GM23338 (cell line): ENCODE data around the gene HMX2. TPM values are rescaled to one million over a fixed set of nuclear protein-coding genes. Genes with fewer than 3 reads are reported as not detected.

Source experiments
- ATAC-seq: fragments of 200-7000 bp; cut with Tn5 transposase; 3 replicates; pipeline ENCODE4 v1.9.1; 2020
- DNase-seq: peaks from one replicate; pipeline ENCODE4 v3.0.0-alpha.2; 2015; ENCODE audit warnings: low spot score
- H2AFZ ChIP-seq: fragments of 200-600 bp; sonication (generic); 2 replicates; pipeline ENCODE4 v1.8.0; 2016; ENCODE audit warnings: antibody characterized with exemption, mild to moderate bottlenecking, moderate library complexity
- H3F3A ChIP-seq: fragments of 200-600 bp; sonication (generic); replicated peaks from 2 replicates; pipeline ENCODE4 v1.8.0; 2017; ENCODE audit warnings: antibody characterized with exemption, mixed run types, low read depth
- H3K27ac ChIP-seq: fragments of 200-600 bp; sonication (generic); 2 replicates; pipeline ENCODE4 v1.6.1; 2016; ENCODE audit warnings: low read depth
- H3K27me3 ChIP-seq: fragments of 200-600 bp; sonication (generic); 2 replicates; pipeline ENCODE4 v1.8.0; 2016; ENCODE audit warnings: mild to moderate bottlenecking, mixed run types, moderate library complexity; ENCODE audit not compliant: insufficient read depth
- H3K36me3 ChIP-seq: fragments of 200-600 bp; sonication (generic); 2 replicates; pipeline ENCODE4 v1.8.0; 2016; ENCODE audit warnings: mild to moderate bottlenecking; ENCODE audit not compliant: insufficient read depth
- H3K4me1 ChIP-seq: fragments of 200-600 bp; sonication (generic); 2 replicates; pipeline ENCODE4 v1.8.0; 2016; ENCODE audit warnings: mild to moderate bottlenecking, moderate library complexity; ENCODE audit not compliant: insufficient read depth
- H3K4me2 ChIP-seq: fragments of 200-600 bp; sonication (generic); 2 replicates; pipeline ENCODE4 v1.7.1; 2017; ENCODE audit warnings: mixed run types
- H3K4me3 ChIP-seq: fragments of 200-600 bp; sonication (generic); 2 replicates; pipeline ENCODE4 v1.6.1; 2016; ENCODE audit warnings: mixed run types
- H3K79me2 ChIP-seq: fragments of 200-600 bp; sonication (generic); replicated peaks from 2 replicates; pipeline ENCODE4 v1.8.0; 2017; ENCODE audit warnings: mild to moderate bottlenecking; ENCODE audit not compliant: insufficient read depth
- H3K9me2 ChIP-seq: fragments of 200-600 bp; sonication (generic); 2 replicates; pipeline ENCODE4 v1.8.0; 2017; ENCODE audit not compliant: insufficient read depth
- H4K20me1 ChIP-seq: fragments of 200-600 bp; sonication (generic); replicated peaks from 2 replicates; pipeline ENCODE4 v1.8.0; 2017; ENCODE audit warnings: mild to moderate bottlenecking; ENCODE audit not compliant: insufficient read depth
- H3K27ac Mint-ChIP-seq: 2 replicates; pipeline ENCODE4 v1.8.0; 2020; ENCODE audit warnings: inconsistent platforms, mild to moderate bottlenecking, moderate library complexity, mixed read lengths
- H3K27me3 Mint-ChIP-seq: 3 replicates; pipeline ENCODE4 v1.8.0; 2022; ENCODE audit warnings: low read depth, mild to moderate bottlenecking, moderate library complexity, mixed read lengths, inconsistent platforms; ENCODE audit not compliant: insufficient read depth, poor library complexity
- H3K36me3 Mint-ChIP-seq: 3 replicates; pipeline ENCODE4 v1.8.0; 2021; ENCODE audit warnings: low read depth, mild to moderate bottlenecking, inconsistent platforms, moderate library complexity, mixed read lengths
- H3K4me1 Mint-ChIP-seq: 3 replicates; pipeline ENCODE4 v1.8.0; 2020; ENCODE audit warnings: mild to moderate bottlenecking, inconsistent platforms, mixed read lengths
- H3K4me3 Mint-ChIP-seq: 3 replicates; pipeline ENCODE4 v1.8.0; 2021; ENCODE audit warnings: moderate library complexity, mild to moderate bottlenecking, inconsistent platforms, mixed read lengths
- H3K9me3 Mint-ChIP-seq: 3 replicates; pipeline ENCODE4 v1.8.0; 2020; ENCODE audit warnings: moderate library complexity, mild to moderate bottlenecking, inconsistent platforms, mixed read lengths
- EZH2 ChIP-seq: fragments of 200-600 bp; sonication (generic); IDR thresholded peaks from one replicate; pipeline ENCODE4 v1.8.0; 2017; ENCODE audit warnings: antibody characterized with exemption, mild to moderate bottlenecking, low read depth; ENCODE audit not compliant: unreplicated experiment
- NANOG ChIP-seq: IDR thresholded peaks from 2 replicates; pipeline ENCODE4 v1.6.1; 2016; ENCODE audit warnings: antibody characterized with exemption, borderline replicate concordance
- POLR2AphosphoS5 ChIP-seq: IDR thresholded peaks from 2 replicates; pipeline ENCODE4 v1.6.1; 2016; ENCODE audit warnings: antibody characterized with exemption, low read depth
- ZNF331 ChIP-seq: fragments of 250-450 bp; sonication (Bioruptor Pico); IDR thresholded peaks from 2 replicates; pipeline ENCODE4 v1.5.0; 2020; ENCODE audit warnings: low read depth, mild to moderate bottlenecking, moderate library complexity
- polyA plus RNA-seq: library from polyadenylated mRNA; unstranded; fragments of >200 nt; fragmentation: Nextera tagmentation; extraction: Ambion mirVana; gene quantifications from 2 replicates; pipeline ENCODE4 v1.2.1, GENCODE V29; 2016
- total RNA-seq: library from RNA; depleted of rRNA; stranded (reverse); fragments of >200 nt; shearing (Covaris generic); gene quantifications from 2 replicates; pipeline ENCODE4 v1.2.3, GENCODE V29; 2014
- TF ChIP-seq, protein P1 (sequence below): IDR thresholded peaks from one replicate; pipeline ENCODE4 v1.6.1; 2018; ENCODE audit warnings: antibody characterized with exemption; ENCODE audit not compliant: unreplicated experiment

HMX2 gene
- total and polyA plus RNA-seq, 2 experiments from 2014 or later: 2.6 to 3.4 TPM

DNA sequence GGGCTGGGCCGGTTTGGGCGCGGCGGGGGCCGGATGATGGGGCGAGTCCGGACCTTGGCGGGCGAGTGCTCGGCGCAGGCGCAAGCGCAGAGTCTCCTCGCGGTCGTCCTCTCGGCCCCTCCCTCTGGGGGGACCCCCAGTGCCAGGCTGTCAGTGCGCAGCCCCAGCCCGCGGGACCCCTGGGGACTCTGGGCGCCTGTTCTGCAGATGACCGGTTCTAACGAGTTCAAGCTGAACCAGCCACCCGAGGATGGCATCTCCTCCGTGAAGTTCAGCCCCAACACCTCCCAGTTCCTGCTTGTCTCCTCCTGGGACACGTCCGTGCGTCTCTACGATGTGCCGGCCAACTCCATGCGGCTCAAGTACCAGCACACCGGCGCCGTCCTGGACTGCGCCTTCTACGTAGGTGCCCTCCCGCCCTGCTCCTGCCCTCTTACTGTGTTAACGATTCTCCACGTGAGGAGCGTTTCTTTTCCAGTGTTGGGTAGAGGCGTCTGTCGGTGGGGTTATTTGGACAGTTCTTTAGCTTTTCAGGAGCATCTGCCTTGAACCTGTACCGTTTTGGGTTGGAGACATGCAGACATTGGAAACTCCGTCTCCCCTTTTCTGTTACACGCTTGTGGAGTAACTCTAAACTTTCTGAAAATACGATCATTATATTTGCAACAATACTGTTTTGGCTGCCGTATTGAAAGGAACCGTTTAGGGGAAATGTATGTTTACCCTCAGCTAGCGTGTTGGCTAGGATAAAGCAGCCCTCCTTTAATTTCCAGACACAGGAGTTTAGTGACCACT is 7.0 kb downstream of the HMX2 start (continued):
- TF ChIP-seq, protein P1, sequence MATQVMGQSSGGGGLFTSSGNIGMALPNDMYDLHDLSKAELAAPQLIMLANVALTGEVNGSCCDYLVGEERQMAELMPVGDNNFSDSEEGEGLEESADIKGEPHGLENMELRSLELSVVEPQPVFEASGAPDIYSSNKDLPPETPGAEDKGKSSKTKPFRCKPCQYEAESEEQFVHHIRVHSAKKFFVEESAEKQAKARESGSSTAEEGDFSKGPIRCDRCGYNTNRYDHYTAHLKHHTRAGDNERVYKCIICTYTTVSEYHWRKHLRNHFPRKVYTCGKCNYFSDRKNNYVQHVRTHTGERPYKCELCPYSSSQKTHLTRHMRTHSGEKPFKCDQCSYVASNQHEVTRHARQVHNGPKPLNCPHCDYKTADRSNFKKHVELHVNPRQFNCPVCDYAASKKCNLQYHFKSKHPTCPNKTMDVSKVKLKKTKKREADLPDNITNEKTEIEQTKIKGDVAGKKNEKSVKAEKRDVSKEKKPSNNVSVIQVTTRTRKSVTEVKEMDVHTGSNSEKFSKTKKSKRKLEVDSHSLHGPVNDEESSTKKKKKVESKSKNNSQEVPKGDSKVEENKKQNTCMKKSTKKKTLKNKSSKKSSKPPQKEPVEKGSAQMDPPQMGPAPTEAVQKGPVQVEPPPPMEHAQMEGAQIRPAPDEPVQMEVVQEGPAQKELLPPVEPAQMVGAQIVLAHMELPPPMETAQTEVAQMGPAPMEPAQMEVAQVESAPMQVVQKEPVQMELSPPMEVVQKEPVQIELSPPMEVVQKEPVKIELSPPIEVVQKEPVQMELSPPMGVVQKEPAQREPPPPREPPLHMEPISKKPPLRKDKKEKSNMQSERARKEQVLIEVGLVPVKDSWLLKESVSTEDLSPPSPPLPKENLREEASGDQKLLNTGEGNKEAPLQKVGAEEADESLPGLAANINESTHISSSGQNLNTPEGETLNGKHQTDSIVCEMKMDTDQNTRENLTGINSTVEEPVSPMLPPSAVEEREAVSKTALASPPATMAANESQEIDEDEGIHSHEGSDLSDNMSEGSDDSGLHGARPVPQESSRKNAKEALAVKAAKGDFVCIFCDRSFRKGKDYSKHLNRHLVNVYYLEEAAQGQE: no peak

DNA sequence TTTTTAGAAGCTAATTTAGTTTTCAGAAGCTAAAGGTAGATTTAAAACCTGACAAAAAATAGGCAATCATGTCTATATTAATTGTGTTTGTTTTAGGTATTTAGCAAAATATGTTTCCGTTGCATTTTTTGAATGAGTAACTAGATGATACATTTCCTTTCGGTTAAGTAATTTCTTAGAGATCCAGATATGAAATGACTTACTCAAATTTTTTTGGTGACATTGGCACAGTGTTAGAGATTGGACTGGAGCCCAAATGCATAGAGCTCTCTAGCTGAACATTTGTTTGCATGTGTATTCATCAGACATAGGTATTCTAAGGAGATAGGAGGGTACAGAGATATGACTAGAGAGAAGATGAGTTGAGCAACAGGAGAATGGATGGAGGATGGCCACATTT is 8.1 kb downstream of the HMX2 start:
- Histone ChIP-seq H3K4me2 (peak overlapping the region; percentile 90), H3K79me2 (peaks cover 67% of the 10 kb centered on the region), H3K36me3 (peaks cover 34% of the 10 kb centered on the region), H3K27ac (no peak overlapping the region; the same call in 1 of the 2 replicates), H3K9me2 (no peaks in the 10 kb centered on the region), H3K4me3 (peak overlapping the region; percentile 81), H3K27me3 (peaks cover 20% of the 10 kb centered on the region), H3F3A (peaks cover 8% of the 10 kb centered on the region; the same call in 1 of the 2 replicates), H3K4me1 (peaks cover 30% of the 10 kb centered on the region), H2AFZ (no peak overlapping the region), H4K20me1 (peaks cover 57% of the 10 kb centered on the region)
- ATAC-seq (no peak), DNase-seq (no peak)
- H3K27me3 Mint-ChIP-seq: peaks cover 22% of the 10 kb centered on the region
- H3K27ac Mint-ChIP-seq: no peak overlapping the region
- TF ChIP-seq EZH2: no peak
- TF ChIP-seq, protein P1: no peak
- no peak for TF ChIP-seq ZNF331 (CRISPR knock-in tag)
- no peak for TF ChIP-seq NANOG
- no peak for TF ChIP-seq POLR2AphosphoS5
- H3K4me3 Mint-ChIP-seq: peak overlapping the region; percentile 99
- H3K36me3 Mint-ChIP-seq: peaks cover 63% of the 10 kb centered on the region
- H3K9me3 Mint-ChIP-seq: no peaks in the 10 kb centered on the region
- H3K4me1 Mint-ChIP-seq: peaks cover 57% of the 10 kb centered on the region
